Glutamatergic neuron (in vitro differentiated cells): ENCODE measurements around the gene NBEAL1. TPM values are rescaled to one million over a fixed set of nuclear protein-coding genes. Genes with fewer than 3 reads are reported as not detected.

Source experiments
- DNase-seq: peaks from one replicate; pipeline ENCODE4 v3.0.0; 2022
- H3K27ac Mint-ChIP-seq: one replicate; pipeline ENCODE4 v1.8.0; 2020; ENCODE audit warnings: mild to moderate bottlenecking, mixed read lengths, inconsistent platforms; ENCODE audit not compliant: unreplicated experiment
- H3K27me3 Mint-ChIP-seq: one replicate; pipeline ENCODE4 v1.8.0; 2020; ENCODE audit warnings: mild to moderate bottlenecking, moderate library complexity, mixed read lengths, inconsistent platforms; ENCODE audit not compliant: unreplicated experiment
- H3K36me3 Mint-ChIP-seq: one replicate; pipeline ENCODE4 v1.8.0; 2020; ENCODE audit warnings: mild to moderate bottlenecking, mixed read lengths, inconsistent platforms; ENCODE audit not compliant: unreplicated experiment
- H3K4me1 Mint-ChIP-seq: one replicate; pipeline ENCODE4 v1.8.0; 2020; ENCODE audit warnings: mild to moderate bottlenecking, low read depth, mixed read lengths, inconsistent platforms; ENCODE audit not compliant: unreplicated experiment
- H3K4me3 Mint-ChIP-seq: one replicate; pipeline ENCODE4 v1.8.0; 2020; ENCODE audit warnings: mild to moderate bottlenecking, mixed read lengths, inconsistent platforms; ENCODE audit not compliant: unreplicated experiment
- H3K9me3 Mint-ChIP-seq: one replicate; pipeline ENCODE4 v1.8.0; 2020; ENCODE audit warnings: mild to moderate bottlenecking, moderate library complexity, mixed read lengths, inconsistent platforms; ENCODE audit not compliant: unreplicated experiment
- CTCF ChIP-seq: fragments of 200-600 bp; sonication (generic); IDR thresholded peaks from one replicate; pipeline ENCODE4 v1.5.0; 2021; ENCODE audit not compliant: partially characterized antibody, unreplicated experiment
- total RNA-seq: library from RNA; stranded (reverse); fragmentation: NEBNext Ultra II Directional; extraction: Animal tissue kit (Norgen Biotek cat#: 25700); gene quantifications from one replicate; pipeline ENCODE4 v1.2.1, GENCODE V29; 2021; ENCODE audit not compliant: unreplicated experiment

Gene NBEAL1
- total RNA-seq, 1 donor from 2014 or later = 19.0 TPM

GRCh38 chr2:203261326-203262159, 246.9 kb downstream of the NBEAL1 start:
- Mint-ChIP-seq H3K9me3 (peaks cover 2% of the 10 kb centered on the region), H3K27ac (no peak overlapping the region), H3K4me3 (no peak overlapping the region), H3K27me3 (no peaks in the 10 kb centered on the region), H3K4me1 (no peaks in the 10 kb centered on the region), H3K36me3 (no peaks in the 10 kb centered on the region)
- no peak for DNase-seq
- no peak for TF ChIP-seq CTCF

Other genes starting within 250 kb of the NBEAL1 start
- 12.0 TPM for gene ICA1L, start 143.1 kb upstream of the NBEAL1 start, total RNA-seq
- gene WDR12, start 103.2 kb upstream of the NBEAL1 start, total RNA-seq = 53.5 TPM
- 9.1 TPM for gene CARF, start 102.6 kb upstream of the NBEAL1 start, total RNA-seq
- gene CYP20A1, start 224.1 kb downstream of the NBEAL1 start, total RNA-seq = 12.6 TPM